Stimulated activated CD4-positive, alpha-beta T cell treated with anti-CD3 and anti-CD28 coated beads, Interleukin-15, amount 100 ng/mL, for 24 hours (primary cell): ENCODE data around the gene ARL16.

Experiments used
- DNase-seq: peaks from one replicate; pipeline ENCODE4 v3.0.0-alpha.2; 2020

Gene ARL16

GRCh38 chr17:81712468-81713003 is 28.9 kb upstream of the ARL16 start:
- DNase-seq = no peak

GRCh38 chr17:81711814-81712467 is 28.3 kb upstream of the ARL16 start, which contains the start of gene SLC25A10:
Gene SLC25A10 (plus strand): TSS chr17:81712284. CDS start chr17:81712427, 143 bp downstream.
- peak; percentile 92 for DNase-seq

- DNase-seq = peak; percentile 43
Measured at GRCh38 chr17:81710514-81711308, 27.1 kb upstream of the ARL16 start.

DNA sequence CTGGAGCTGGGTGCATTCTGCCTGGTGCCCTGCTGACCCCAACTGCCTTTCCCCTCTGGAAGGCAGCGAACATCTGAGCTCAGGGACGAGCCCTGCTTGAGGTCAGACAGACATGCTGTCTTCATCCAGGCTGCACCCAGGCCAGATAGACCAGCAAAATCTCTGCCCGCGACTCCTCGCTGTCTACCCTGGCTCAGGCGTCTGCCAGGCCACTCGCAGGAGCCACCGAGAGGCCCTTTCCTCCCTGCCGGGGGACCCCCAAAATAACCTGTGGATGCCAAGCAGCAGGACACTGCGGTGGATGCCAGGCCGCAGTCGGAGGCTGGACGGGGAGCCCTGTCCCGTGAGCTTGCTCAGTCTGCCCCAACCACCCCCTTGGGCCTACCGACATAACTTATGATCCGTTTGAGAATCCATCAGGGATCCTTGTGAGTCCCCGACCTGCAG is 25.2 kb upstream of the ARL16 start:
- no peak for DNase-seq

DNA sequence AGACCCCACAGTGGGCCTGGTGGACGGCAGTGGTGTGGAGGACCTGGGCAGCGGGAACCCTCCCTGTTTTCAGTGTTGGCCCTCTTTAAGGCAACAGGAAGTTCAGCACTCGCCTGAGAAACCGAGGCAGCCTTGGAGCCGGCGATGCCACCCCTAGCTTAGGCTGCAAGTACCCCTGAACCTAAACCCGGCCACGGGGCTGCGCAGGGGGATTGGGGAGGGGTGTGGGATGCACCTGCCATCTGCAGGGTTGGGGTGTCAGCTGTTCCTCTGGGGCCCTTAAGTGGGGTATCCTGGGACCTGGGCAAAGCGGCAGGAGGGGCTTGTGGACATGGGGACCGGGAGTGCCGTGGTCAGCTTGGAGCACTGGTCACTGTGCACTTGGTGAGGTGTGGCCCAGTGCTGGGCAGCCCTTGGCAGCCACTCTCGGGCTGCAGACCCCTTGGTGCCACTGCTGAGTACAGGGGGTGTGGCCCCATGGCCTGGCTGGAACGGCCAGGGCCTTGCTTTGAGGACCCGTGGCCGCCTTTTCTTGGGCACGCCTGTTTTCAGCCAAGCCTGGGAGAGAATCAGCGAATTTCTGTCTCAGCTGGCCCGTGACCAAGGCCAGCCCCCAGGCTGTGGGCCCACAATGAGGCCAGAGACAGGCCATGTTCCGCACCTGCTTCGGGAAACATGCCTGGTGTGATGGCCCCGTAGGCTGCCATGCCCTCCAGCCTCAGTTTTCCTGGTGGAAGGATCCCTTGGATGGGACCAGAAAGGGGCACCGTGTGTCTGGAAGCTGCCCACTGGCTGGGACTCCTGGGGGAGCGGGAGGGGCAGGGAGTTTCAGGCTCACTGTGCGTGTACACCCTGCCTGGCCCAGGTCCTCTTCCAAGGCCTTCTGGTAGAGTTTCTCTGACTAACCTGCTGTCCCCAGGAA is 24.4 kb upstream of the ARL16 start:
- DNase-seq = no peak

- DNase-seq = peak; percentile 4
Measured at GRCh38 chr17:81706757-81707624, 23.4 kb upstream of the ARL16 start.

DNA sequence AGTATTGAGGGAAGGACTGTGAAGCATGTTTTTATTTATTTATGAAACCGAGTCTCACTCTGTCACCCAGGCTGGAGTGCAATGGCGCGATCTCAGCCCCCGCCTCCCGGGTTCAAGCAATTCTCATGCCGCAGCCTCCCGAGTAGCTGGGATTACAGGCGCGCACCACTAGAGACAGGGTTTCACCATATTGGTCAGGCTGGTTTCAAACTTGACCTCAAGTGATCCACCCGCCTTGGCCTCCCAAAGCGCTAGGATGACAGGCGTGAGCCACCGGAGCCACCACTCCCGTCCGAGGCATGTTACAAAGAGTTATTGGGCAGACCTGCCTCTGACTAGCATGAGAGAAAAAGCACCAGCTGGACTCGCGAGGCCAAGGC is 22.6 kb upstream of the ARL16 start:
- DNase-seq = no peak

- DNase-seq = no peak
Measured at GRCh38 chr17:81705518-81706231, 22.1 kb upstream of the ARL16 start.

GRCh38 chr17:81703747-81704654 is 20.4 kb upstream of the ARL16 start:
- DNase-seq = peak; percentile 43

- peak; percentile 94 for DNase-seq
Measured at GRCh38 chr17:81702934-81703746, 19.5 kb upstream of the ARL16 start, which contains the start of gene MRPL12. Gene MRPL12 (plus strand): TSS chr17:81703367. CDS start chr17:81703502, 135 bp downstream.

- DNase-seq = peak; percentile 46
Measured at GRCh38 chr17:81701288-81702071, 17.9 kb upstream of the ARL16 start.

- no peak for DNase-seq
Measured at GRCh38 chr17:81700353-81701287, 17.0 kb upstream of the ARL16 start.

GRCh38 chr17:81697261-81698044 is 13.9 kb upstream of the ARL16 start:
- DNase-seq = no peak

DNA sequence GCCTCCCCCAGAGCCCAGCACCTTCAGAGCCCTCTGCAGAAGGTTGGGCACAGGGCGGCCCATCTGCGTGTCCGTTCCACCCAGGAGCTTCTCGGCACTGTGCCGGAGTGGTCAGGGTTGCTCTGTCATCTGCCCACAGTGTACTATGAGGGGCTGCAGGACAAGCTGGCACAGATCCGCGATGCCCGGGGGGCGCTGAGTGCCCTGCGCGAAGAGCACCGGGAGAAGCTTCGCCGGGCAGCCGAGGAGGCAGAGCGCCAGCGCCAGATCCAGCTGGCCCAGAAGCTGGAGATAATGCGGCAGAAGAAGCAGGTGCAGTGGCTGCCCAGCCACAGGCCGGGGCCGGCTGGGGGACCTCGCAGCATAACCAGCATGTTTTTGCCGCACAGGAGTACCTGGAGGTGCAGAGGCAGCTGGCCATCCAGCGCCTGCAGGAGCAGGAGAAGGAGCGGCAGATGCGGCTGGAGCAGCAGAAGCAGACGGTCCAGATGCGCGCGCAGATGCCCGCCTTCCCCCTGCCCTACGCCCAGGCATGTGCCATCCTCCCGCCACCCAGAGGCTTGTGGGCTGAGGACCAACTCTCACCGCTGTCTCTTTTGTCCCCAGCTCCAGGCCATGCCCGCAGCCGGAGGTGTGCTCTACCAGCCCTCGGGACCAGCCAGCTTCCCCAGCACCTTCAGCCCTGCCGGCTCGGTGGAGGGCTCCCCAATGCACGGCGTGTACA is 12.8 kb upstream of the ARL16 start:
- DNase-seq = no peak

GRCh38 chr17:81695801-81696200 is 12.2 kb upstream of the ARL16 start:
- no peak for DNase-seq
